ENCODE measurements around the gene KIAA0513. TPM values are rescaled to one million over a fixed set of nuclear protein-coding genes. Genes with fewer than 3 reads are reported as not detected.

KIAA0513 gene
- total and polyA plus RNA-seq, 10 of the 15 experiments (the other 5 are each of a cell fraction or from before 2014, with no cell fraction given), result 0.14 to 5.8 (median 2.0) TPM

DNA sequence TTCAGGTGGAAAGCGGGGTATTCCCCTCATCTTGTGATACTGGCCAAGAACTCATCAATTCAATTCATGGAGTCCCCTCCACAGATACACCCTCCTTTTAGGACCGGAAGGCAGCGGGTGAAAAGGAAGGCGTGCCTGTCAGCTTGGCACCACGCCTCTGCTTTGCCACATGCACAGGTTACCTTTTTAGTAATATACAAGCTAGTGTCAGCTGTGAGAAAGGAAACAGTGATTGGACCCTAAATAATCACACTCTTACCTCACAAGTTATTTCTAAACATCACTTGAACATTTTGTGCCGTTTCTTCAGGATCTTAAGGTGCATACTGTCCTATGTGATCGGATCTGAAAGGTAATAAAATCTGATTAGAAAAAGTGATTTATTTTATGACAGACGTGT, 31.9 kb upstream of the KIAA0513 start:
- no peak for DNase-seq (ENCODE audit: low read depth, low spot score)
- ChIA-PET CTCF (interaction anchor here (1.4 to 1.7 kb wide), 2 partner anchors 25 to 91 kb away, joined by 3 to 5 read pairs; no protein-coding TSS in a partner anchor), RAD21 (ENCODE audit: unreplicated experiment) (no interaction called here), POLR2A (interaction anchor here (0.6 to 1.4 kb wide), 2 partner anchors 10 to 94 kb away, joined by 4 to 5 read pairs; no protein-coding TSS in a partner anchor), SMC1A (ENCODE audit: uncharacterized antibody, unreplicated experiment) (no interaction called here)
- Histone ChIP-seq H3K4me3 (no peak overlapping the region), H3K9ac (ENCODE audit: control insufficient read depth, insufficient read depth, low read length) (no peak overlapping the region), H3K36me3 (ENCODE audit: control insufficient read depth in 2 of 2, insufficient read depth in 2 of 2, low read length in 1 of 2) (peaks cover 9 to 12% of the 10 kb centered on the region in 2 experiments), H4K20me1 (ENCODE audit: control insufficient read depth, insufficient read depth) (no peaks in the 10 kb centered on the region), H3K4me1 (ENCODE audit: control insufficient read depth, insufficient read depth, low read length) (no peaks in the 10 kb centered on the region), H3K27me3 (replicated peaks in 1 of 2; ENCODE audit: control insufficient read depth in 2 of 2, insufficient read depth in 2 of 2, low read length in 1 of 2) (no peaks in the 10 kb centered on the region), H3K9me3 (replicated peaks; ENCODE audit: control insufficient read depth, insufficient read depth, low read length) (no peaks in the 10 kb centered on the region), H3K27ac (ENCODE audit: control insufficient read depth, insufficient read depth) (no peak overlapping the region), H3K79me2 (ENCODE audit: control insufficient read depth, insufficient read depth, low read length) (peaks cover 4% of the 10 kb centered on the region), H3K4me2 (ENCODE audit: control insufficient read depth, insufficient read depth) (no peak overlapping the region), H2AFZ (ENCODE audit: control insufficient read depth, low read depth, low read length) (no peak overlapping the region)
- 92% methylated on average over 8 of the region's 8 CpGs for WGBS (ENCODE audit: insufficient coverage, insufficient replicate concordance, low lambda C conversion rate, missing lambda C conversion rate)
- no TSS peak for BruUV-seq (replicated peaks)
- TF ChIP-seq, protein P1, sequence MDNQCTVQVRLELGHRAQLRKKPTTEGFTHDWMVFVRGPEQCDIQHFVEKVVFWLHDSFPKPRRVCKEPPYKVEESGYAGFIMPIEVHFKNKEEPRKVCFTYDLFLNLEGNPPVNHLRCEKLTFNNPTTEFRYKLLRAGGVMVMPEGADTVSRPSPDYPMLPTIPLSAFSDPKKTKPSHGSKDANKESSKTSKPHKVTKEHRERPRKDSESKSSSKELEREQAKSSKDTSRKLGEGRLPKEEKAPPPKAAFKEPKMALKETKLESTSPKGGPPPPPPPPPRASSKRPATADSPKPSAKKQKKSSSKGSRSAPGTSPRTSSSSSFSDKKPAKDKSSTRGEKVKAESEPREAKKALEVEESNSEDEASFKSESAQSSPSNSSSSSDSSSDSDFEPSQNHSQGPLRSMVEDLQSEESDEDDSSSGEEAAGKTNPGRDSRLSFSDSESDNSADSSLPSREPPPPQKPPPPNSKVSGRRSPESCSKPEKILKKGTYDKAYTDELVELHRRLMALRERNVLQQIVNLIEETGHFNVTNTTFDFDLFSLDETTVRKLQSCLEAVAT (IDR thresholded peaks at IDR 0.05), result no peak
- TF ChIP-seq, protein P2, sequence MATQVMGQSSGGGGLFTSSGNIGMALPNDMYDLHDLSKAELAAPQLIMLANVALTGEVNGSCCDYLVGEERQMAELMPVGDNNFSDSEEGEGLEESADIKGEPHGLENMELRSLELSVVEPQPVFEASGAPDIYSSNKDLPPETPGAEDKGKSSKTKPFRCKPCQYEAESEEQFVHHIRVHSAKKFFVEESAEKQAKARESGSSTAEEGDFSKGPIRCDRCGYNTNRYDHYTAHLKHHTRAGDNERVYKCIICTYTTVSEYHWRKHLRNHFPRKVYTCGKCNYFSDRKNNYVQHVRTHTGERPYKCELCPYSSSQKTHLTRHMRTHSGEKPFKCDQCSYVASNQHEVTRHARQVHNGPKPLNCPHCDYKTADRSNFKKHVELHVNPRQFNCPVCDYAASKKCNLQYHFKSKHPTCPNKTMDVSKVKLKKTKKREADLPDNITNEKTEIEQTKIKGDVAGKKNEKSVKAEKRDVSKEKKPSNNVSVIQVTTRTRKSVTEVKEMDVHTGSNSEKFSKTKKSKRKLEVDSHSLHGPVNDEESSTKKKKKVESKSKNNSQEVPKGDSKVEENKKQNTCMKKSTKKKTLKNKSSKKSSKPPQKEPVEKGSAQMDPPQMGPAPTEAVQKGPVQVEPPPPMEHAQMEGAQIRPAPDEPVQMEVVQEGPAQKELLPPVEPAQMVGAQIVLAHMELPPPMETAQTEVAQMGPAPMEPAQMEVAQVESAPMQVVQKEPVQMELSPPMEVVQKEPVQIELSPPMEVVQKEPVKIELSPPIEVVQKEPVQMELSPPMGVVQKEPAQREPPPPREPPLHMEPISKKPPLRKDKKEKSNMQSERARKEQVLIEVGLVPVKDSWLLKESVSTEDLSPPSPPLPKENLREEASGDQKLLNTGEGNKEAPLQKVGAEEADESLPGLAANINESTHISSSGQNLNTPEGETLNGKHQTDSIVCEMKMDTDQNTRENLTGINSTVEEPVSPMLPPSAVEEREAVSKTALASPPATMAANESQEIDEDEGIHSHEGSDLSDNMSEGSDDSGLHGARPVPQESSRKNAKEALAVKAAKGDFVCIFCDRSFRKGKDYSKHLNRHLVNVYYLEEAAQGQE (IDR thresholded peaks at IDR 0.05; ENCODE audit: low read depth, low read length), result no peak
- TF ChIP-seq KLF5 (IDR thresholded peaks at IDR 0.05; ENCODE audit: partially characterized antibody) (no peak), ZBED1 (IDR thresholded peaks at IDR 0.05; ENCODE audit: borderline replicate concordance) (no peak), FOXK2 (IDR thresholded peaks at IDR 0.05) (no peak), SP1 (IDR thresholded peaks at IDR 0.05; ENCODE audit: low read depth, low read length) (no peak), NFYB (IDR thresholded peaks at IDR 0.05; ENCODE audit: insufficient read depth, low read depth, low read length) (no peak), NRF1 (conservative IDR thresholded peaks at IDR 0.05; ENCODE audit: low read depth, low read length) (no peak), HDAC2 (IDR thresholded peaks at IDR 0.05) (no peak), YBX1 (IDR thresholded peaks at IDR 0.05) (no peak), CREB1 (IDR thresholded peaks at IDR 0.05; ENCODE audit: low read depth) (no peak), NR2C1 (IDR thresholded peaks at IDR 0.05) (no peak), TCF12 (IDR thresholded peaks at IDR 0.05; ENCODE audit: low read depth, low read length) (no peak), SREBF2 (IDR thresholded peaks at IDR 0.05; ENCODE audit: low read length) (no peak), CBFB (IDR thresholded peaks at IDR 0.05; ENCODE audit: low read depth) (no peak), SRF (IDR thresholded peaks at IDR 0.05; ENCODE audit: low read depth in 2 of 2, low read length in 2 of 2) (no peak)
- TF ChIP-seq, protein P3, sequence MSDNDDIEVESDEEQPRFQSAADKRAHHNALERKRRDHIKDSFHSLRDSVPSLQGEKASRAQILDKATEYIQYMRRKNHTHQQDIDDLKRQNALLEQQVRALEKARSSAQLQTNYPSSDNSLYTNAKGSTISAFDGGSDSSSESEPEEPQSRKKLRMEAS (IDR thresholded peaks at IDR 0.05; ENCODE audit: low read depth, low read length), result no peak
- TF ChIP-seq, protein P4, sequence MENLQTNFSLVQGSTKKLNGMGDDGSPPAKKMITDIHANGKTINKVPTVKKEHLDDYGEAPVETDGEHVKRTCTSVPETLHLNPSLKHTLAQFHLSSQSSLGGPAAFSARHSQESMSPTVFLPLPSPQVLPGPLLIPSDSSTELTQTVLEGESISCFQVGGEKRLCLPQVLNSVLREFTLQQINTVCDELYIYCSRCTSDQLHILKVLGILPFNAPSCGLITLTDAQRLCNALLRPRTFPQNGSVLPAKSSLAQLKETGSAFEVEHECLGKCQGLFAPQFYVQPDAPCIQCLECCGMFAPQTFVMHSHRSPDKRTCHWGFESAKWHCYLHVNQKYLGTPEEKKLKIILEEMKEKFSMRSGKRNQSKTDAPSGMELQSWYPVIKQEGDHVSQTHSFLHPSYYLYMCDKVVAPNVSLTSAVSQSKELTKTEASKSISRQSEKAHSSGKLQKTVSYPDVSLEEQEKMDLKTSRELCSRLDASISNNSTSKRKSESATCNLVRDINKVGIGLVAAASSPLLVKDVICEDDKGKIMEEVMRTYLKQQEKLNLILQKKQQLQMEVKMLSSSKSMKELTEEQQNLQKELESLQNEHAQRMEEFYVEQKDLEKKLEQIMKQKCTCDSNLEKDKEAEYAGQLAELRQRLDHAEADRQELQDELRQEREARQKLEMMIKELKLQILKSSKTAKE (IDR thresholded peaks at IDR 0.05; ENCODE audit: low read depth, poor library complexity, severe bottlenecking), result no peak
- TF ChIP-seq, protein P5, sequence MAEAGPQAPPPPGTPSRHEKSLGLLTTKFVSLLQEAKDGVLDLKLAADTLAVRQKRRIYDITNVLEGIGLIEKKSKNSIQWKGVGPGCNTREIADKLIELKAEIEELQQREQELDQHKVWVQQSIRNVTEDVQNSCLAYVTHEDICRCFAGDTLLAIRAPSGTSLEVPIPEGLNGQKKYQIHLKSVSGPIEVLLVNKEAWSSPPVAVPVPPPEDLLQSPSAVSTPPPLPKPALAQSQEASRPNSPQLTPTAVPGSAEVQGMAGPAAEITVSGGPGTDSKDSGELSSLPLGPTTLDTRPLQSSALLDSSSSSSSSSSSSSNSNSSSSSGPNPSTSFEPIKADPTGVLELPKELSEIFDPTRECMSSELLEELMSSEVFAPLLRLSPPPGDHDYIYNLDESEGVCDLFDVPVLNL (IDR thresholded peaks at IDR 0.05; ENCODE audit: low read depth, low read length), result no peak
- intact Hi-C loops (cut with micrococcal nuclease; ENCODE audit: unreplicated experiment) (no loop called here), in situ Hi-C loops (cut with MboI) (no loop called here)
- no peak for FAIRE-seq
- ATAC-seq, result no peak

Data from GM12878 (cell line).